SHP77 (cell line): ENCODE data around the gene LIN7B.

ENCODE experiments used
- DNase-seq, 2 experiments: peaks; one replicate each; lab custom pipeline; 2025; lab: John Stamatoyannopoulos, UW

LIN7B gene

DNA sequence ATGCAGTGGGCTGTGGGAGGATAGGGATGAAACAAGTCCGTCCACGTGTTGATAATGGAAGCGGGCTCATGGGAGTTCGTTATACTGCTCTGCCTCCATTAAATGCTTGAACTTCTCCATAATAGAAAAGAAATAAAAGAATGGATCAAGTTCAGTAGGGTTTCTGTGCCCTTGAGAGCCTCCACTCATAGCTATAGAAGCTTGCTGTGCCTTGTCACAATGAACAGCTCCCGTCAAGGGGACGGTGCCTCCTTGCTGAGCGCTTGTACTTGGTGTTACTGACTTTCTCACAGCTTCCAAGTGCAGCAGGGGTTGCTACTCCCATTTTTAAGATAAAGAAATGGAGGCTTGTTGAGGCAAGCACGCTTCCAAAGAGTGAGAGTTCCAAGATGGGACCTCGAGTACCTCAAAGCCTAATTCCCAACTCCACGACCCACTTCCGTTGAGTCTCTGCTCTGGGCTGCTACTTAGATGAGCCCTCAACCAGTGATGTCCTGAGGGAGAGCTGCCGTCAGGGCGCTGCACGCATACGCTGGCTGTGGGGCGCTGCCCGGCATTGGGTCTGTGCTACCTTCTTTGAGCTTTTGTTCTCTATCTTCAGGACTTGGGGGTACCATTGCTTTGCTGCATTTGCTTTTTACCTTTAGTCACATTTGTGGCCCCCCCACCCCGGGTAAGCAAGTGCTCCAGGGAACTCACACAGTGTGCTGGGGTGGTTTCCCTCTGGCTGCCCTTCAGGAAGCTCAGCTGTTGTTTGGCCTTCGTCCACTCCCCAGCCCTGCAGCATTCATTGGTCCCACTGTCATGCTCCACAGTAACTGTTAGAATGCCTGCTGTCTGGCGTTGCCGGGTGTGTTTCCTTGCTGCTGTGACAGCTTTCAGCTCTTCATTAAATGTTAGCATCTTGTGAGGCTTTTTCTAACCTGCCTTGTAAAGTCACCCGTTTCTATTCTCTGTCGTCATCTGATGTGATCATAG is 19.4 kb upstream of the LIN7B start:
- DNase-seq, result no peak

DNA sequence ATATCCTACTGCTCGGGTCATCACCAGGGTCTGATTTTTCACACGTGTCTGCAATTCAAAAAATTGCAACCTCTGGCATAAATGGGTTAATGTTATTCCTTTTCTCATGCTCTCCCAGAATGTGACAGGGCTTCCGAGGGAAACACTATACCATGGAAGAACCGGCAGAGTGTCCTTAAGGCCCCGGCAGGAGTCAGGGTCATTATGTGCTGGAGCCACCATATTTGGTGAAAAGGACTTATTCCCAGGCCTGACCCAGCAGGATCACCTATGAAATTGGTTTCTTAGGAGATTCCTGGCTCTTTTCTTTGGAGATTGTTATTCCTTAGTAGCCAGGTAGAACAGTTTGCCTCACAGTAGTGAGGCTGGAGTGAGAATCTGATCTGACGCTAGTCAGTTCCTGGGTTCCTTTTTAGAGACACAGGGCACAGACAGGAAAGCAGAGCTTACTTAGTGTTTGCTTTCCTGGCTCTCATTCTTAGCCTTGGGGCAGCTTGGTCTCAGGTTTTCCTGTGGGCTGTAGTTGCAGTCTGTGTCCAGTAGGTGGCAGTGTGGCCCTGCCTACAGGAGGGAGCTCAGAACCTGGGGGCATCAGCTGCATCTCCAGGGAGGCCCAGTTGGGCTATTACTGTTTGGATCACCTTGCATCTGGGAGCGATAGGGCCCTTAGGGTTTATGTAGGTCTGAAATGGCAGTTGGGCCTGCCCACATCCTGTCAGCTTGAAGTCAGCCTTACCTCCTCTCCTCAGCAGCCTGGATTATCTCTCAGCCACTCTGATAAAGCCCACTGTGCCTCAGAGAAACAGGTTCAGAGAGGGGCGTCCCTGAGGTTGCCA is 16.5 kb upstream of the LIN7B start:
- DNase-seq, result peak; percentile 47 to 51

DNA sequence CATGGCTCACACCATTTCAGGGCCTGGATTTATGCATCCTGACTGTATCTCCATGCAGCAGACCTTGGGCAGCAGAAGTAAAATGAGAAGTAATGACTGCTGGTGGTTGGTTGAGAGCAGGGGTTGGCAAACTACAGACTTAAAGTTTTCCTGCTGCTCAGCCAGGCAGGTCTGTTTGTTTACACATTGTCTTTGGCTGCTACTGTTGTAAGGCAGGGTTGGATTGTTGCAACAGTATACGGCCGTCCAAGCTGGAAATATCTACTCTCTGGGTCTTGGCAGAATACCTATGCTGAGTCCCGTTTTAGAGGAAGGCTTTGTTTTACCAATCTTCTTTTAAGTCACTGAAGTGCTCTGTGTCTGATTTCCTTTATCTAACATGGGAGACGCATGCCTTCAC is 15.4 kb upstream of the LIN7B start:
- no peak for DNase-seq

DNA sequence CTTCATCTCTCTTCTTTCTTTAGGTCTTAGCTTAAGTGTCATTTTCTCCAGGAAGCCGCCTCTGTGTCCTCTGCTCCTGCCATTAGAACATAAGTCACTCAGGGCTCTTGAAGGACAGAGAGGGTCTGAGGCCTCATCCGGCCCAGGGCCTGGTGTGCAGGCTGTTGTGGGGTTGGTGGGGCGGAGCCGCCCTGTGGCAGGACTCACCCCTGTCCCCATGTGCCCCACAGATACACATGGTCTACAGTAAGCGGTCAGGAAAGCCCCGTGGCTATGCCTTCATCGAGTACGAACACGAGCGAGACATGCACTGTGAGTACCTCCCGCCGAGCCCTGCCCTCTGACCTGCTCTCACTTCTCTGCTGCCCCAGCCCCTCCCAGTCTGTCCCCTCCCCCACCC is 13.0 kb upstream of the LIN7B start:
- DNase-seq, result no peak

DNA sequence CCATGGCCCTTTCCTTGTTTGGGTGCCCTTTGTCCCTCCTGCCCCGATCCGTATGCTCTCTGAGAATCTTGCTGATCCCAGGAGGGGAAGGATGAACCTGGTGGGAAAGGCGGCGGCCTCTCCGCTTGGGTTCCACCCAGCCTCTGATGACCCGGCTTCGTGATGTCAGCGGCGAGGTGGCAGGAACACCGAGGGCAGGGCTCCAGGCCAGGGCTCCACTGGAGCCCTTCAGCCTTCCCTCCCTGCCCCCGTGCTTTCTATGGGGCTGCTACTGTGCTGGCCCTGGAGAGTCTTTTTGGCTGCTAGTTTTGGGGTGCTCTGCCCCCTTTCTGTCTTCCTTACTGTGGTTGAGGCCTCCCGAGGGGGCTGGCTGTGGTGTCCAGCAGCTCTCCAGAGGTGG is 11.9 kb upstream of the LIN7B start:
- no peak for DNase-seq

DNA sequence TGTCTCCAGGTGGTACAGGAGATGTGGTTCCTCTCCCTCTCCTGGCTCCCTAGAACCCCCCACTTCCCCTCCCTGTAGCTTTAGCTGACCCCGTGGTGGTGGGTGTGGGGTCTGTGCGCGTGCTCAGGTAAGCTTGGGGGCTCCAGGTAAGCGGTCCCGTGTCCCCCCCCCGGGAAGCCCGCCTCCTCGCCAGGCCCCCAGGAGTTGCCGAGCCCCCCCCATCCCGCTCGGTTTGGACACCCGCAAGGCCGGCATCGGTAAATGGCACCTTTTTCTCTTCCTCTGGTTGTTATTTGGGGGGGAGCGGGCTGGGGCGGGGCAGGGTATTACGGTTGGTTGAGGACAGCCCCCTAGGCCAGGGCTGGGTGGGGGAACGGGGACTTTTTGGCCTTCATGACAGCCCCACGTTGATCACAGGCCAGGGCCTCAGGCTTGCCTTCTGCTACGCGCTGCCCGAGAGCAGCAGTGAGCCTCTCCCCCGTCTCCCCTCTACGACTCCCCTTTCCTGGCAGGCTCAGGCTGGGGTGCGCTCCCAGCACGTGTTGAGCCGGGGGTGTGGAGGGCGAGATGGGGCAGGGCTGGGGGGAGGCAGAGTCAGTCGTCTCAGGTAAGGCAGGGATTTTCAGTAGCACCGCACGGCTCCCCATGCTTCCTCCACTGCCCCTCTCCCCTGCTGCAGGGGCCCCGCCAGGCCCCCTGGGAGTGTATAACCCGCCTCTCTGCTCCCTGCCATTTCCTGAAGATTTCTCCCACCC is 10.7 kb upstream of the LIN7B start:
- no peak for DNase-seq

DNA sequence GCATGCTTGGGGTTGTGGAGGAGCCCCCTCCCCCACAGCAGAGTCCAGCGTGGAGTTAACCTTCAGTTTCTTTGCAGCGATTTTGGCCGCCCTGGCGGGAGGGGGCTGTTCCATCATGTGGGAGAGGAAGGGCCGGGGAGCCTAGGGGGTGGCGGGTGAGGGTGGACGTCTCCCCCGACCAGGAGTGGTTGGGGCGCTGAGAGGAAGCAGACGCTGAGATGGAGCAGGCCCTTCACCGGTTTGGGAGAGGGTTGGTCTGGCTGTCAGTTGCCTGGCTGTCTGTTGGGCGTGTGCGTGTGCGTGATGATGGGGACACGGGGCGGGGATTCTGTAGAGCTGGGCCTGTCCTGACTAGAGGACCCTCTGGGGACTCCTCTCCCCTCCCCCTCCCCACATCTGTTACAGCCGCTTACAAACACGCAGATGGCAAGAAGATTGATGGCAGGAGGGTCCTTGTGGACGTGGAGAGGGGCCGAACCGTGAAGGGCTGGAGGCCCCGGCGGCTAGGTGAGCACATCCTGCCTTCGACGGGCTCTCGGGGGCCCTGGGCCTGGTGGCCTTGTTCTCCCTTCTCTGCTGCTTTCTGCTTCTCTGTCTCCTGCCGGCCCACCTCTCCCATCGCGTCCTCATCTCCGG is 9.8 kb upstream of the LIN7B start:
- no peak for DNase-seq

DNA sequence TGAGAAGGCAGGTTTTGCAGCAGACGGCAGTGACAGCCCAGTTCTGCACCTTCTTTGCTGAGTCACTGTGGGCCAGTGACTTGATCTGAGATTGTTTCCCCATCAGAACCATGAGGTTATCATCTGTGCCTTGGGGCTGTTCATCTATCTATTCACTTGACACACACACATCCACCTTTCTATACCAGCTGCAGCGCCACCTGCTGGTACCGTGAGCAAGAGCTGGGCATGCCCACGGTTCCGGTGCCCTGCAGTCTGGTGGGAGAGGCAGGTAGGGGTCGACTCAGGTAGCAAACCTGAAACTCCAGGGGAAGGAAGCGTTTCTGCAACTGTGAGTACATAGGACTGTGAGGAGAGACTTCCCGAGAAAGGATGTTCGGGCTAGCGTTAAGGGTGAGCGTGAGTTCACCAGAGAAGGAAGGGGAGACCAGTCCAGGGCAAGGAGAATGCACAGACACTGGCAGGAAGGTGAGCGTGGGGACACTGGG is 7.5 kb upstream of the LIN7B start:
- DNase-seq, result peak; percentile 47 to 56

DNA sequence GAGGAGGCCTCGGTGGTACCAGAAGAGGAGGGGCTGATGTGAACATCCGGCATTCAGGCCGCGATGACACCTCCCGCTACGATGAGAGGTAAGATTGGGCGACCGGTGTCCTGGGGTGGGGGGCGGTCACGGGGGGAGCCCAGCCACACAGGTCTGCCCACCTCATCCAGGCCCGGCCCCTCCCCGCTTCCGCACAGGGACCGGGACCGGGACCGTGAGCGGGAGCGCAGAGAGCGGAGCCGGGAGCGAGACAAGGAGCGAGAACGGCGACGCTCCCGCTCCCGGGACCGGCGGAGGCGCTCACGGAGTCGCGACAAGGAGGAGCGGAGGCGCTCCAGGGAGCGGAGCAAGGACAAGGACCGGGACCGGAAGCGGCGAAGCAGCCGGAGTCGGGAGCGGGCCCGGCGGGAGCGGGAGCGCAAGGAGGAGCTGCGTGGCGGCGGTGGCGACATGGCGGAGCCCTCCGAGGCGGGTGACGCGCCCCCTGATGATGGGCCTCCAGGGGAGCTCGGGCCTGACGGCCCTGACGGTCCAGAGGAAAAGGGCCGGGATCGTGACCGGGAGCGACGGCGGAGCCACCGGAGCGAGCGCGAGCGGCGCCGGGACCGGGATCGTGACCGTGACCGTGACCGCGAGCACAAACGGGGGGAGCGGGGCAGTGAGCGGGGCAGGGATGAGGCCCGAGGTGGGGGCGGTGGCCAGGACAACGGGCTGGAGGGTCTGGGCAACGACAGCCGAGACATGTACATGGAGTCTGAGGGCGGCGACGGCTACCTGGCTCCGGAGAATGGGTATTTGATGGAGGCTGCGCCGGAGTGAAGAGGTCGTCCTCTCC is 6.3 kb upstream of the LIN7B start:
- no peak for DNase-seq

DNA sequence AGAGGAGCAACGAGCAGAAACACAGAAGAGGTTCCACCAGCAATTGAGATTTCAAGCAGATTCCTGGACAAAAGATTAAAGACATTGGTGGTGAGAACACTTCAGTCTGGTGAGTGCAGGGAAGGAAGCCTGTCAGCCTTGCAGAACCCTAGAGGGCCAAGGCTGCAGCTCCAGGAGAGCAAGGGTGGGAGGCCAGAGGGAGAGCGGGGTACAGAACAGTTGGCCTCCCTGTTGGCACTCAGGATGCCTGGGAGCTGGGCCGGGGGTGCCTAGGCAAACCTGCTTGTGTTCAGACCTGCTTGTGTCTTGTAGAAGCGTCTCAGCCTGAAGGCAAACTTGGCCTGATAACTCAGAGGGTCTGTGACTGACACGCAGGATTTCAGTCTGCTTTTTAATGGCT is 5.1 kb upstream of the LIN7B start:
- no peak for DNase-seq

DNA sequence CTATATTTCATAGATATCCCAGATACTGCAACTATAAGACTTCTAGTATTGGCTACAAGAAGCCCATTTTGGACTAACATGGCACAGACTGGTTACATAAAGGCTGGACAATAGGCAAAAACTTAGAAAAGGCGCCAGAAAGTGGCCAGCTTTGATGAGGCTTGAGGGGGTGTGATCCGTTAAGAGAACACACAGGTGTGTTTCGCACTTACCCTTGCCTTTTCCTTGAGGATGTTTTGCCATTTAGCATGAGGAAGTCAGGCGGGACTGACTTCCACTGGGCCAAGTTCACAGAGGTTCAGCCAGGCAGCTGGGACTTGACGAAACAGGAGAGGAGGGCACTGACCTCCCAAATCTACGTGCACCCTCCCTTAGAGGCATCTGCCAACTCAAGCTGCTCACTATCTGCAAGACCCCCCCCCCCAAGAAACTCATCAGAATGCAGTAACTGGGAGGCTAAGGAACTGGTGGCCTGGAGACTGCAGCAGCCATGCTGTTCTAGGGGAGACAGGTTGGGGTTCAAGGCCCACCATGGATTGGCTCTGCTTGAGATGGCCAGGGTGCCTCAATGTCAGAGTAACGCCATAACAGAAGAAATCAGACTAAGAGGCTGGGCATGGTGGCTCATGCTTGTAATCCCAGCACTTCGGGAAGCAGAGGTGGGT is 4.5 kb upstream of the LIN7B start:
- DNase-seq, result no peak

DNA sequence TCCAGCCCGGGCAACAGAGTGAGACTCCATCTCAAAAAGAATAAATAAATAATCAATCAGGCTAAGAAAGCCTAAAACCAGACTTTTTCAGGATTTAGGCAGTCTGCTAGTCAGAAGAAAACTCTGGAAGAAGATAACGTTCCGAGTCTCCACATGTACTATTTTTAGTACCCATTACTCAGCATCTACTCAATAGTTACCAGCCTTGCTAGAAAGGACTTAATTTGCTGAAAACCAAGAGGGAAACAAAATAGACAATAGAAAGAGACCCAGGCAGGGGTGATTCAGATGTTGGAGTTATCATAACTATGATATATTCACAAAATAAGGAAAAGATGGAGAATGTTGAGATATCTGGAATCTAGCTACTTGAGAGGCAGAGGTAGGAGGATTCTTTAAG is 3.6 kb upstream of the LIN7B start:
- DNase-seq, result no peak

DNA sequence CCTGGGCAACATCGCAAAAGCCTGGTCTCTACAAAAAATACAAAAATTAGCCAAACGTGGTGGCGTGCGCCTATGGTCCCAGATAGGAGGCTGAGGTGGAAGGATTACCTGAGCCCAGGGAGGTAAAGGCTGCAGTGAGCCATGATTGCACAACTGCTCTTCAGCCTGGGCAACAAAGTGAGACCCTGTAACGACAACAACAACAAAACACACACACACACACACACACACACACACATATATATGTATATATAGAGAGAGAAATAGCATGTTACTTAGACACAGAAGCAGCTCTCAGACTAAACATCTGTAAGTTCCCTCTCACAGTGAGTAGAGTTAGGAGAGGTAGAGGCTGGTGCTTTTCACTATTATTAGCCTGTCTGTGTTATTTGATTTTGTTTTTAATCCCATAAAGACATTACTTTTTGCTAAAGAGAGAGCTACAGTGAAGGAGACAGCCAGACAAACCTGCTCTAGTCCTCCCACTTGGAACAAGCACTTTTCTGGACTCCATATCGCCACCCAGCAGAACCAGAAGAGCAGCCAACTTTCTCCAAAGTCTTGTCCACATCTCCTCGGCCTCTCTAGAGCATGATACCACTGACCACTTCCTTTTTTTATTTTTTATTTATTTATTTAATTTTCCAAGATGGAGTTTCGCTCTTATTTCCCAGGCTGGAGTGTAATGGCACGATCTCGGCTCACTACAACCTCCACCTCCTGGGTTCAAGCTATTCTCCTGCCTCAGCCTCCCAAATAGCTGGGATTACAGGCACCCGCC is 2.8 kb upstream of the LIN7B start:
- no peak for DNase-seq

DNA sequence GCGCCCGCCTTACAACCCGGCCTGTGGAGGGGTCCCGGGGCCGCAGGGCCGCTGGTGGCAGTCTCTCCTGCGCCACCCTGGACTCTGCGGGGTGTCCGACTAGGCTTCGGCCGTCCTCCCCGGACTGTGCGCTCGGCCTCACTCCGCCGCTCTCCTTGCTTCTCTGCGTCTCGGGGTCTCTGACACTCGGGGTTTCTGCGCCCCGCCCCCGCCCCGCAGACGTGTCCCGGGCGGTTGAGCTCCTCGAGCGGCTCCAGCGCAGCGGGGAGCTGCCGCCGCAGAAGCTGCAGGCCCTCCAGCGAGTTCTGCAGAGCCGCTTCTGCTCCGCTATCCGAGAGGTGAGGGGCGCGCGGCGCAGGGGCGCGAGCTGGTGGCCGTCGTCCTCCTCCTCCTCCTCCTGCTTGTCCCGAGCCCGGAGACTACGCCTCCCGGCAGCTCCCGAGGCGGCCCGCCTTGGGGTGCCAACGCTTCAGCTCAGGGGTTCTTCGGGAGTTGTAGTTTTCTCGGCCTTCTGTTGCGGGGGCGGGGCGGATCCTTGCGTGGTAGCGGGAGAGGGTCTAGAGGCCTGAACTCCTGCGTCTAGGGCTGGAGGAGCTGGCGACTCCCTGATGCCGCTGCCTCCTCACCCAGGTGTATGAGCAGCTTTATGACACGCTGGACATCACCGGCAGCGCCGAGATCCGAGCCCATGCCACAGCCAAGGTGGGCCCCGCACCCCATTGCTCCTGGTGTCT is 627 bp downstream of the LIN7B start:
- DNase-seq, result peak in 1 of 2 experiments; percentile 30

DNA sequence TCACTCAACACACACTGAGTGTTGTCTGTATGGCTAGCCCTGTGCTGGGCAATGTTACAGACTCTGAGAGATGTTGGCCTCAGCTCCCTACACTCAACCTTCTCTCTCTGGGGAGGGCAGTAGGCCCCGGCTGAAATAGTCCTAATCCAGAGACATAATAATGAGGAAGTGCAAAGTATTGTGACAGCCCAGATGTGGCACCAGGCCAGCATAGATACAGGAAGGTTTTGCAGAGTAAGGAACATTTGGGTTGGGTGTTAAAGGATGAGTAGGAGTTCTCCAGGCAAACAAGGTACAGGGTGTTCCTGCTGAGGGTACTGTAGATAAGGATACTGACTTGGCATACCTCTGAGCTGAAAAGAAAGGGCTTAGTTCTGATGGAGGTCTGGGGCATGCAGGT is 2.4 kb downstream of the LIN7B start:
- DNase-seq, result no peak

DNA sequence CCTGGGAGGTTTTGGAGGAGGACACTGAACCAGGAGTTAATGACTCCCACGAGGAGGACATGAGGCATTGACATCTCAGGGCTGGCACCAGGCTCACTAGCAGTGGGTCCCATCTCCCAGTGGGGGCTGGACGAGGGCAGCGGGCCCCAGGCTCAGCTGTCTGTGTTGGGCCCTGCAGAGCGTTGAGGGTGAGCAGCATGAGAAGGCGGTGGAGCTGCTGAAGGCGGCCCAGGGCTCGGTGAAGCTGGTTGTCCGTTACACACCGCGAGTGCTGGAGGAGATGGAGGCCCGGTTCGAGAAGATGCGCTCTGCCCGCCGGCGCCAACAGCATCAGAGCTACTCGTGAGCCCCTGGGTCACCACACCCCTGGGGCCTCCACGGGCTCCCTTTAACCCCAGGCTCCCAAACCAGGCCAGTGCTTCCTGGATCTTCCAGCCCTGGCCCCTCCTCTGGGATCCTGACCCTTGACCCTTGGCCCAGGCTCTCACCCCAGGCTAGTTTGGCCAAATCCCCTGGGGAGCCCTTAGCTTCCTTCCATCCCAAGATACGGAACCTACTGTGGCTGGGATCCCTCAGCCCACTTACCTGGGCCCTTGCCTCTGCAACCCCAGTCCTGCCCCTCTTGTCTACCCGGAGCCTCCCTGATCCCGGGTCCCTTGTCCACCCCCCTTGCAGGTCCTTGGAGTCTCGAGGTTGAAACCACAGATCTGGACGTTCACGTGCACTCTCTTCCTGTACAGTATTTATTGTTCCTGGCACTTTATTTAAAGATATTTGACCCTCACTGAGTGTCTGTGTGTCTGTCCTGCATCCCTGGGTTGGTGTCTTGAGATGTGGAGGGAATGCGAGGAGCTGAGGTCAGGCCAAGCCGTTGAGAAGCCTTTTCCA is 3.8 kb downstream of the LIN7B start:
- DNase-seq, result no peak

DNA sequence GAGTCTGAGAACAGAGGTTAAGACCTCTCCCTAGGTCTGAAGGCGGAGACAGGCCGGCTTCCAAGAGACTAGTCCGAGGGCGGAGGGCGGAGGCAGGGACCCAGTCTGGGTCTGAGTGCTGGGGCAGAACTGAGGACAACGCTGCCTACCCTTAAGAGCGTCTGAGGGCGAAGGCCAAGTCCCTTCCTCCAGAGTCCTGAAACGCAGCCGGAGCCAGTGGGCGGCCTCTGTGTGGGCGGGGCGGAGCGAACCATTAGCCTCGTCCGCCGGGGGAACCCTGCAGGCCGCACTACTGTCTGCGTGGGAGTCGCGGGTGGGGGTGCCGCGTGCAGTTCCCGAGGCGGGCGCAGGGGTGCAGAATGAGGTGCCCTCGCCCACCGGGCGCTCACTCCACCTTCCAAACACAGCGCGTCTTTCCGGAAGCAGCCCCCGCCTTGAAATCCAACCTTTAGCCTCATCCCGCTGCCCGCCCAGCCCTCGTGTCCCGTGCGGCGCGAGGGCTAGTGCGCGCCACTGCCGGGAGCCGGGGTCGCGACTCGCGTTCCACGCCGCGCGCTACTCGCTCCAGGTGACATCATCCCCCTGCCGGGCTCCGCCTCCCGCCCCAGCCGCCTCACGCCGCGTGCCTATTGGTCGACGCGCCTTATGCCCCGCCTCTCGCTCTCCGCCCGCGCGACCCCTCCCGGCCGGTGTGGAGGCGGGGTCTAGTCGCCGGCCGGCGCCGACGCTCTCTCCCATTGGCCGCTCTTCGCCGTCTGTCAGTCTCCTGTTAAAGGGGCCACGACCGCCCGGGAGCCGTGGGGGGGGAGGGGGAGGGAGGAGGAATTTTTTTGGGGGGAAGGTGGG is 4.6 kb downstream of the LIN7B start, which contains the start of gene C19orf73:
TSS of gene C19orf73 (minus strand) at position 579 of the 846 bp plus-strand sequence. CDS start at position 458, 121 bp downstream.
- DNase-seq, result peak; percentile 83 to 86
